Suprapubic skin (tissue), 4 donors: Measurements from ENCODE around the gene OLFM1. TPM values are rescaled to one million over a fixed set of nuclear protein-coding genes. Genes with fewer than 3 reads are reported as not detected.

Source experiments
- DNase-seq, 2 donors: peaks; one replicate each; pipeline ENCODE4 v3.0.0-alpha.2; 2019; ENCODE audit warnings: low spot score in 2 of 2
- H3K27ac ChIP-seq: fragments of 200-600 bp; sonication (generic); one replicate; pipeline ENCODE4 v1.5.1; 2019
- H3K27me3 ChIP-seq: fragments of 200-600 bp; sonication (generic); one replicate; pipeline ENCODE4 v1.5.1; 2019
- H3K36me3 ChIP-seq: fragments of 200-600 bp; sonication (generic); one replicate; pipeline ENCODE4 v1.5.1; 2019
- H3K4me1 ChIP-seq: fragments of 200-600 bp; sonication (generic); one replicate; pipeline ENCODE4 v1.5.1; 2019
- H3K4me3 ChIP-seq: fragments of 200-600 bp; sonication (generic); one replicate; pipeline ENCODE4 v1.5.1; 2019; ENCODE audit warnings: mild to moderate bottlenecking
- H3K9me3 ChIP-seq: fragments of 200-600 bp; sonication (generic); one replicate; pipeline ENCODE4 v1.5.1; 2019
- CTCF ChIP-seq, 2 donors: fragments of 200-600 bp in 1 of 2; fragments of 450-650 bp in 1 of 2; sonication (generic) in 1 of 2; IDR thresholded peaks; one replicate each; pipeline ENCODE4 v1.5.1; 2016 to 2019; ENCODE audit warnings: antibody characterized with exemption in 2 of 2, mild to moderate bottlenecking in 1 of 2, moderate library complexity in 1 of 2
- EP300 ChIP-seq: sonication (generic); formaldehyde crosslinking; IDR thresholded peaks from one replicate; pipeline ENCODE4 v1.6.1; 2017; ENCODE audit warnings: antibody characterized with exemption
- POLR2A ChIP-seq, 2 donors: fragments of 450-650 bp; IDR thresholded peaks; one replicate each; pipeline ENCODE4 v1.6.1; 2017; ENCODE audit warnings: antibody characterized with exemption in 2 of 2, mild to moderate bottlenecking in 2 of 2, moderate library complexity in 2 of 2
- POLR2AphosphoS5 ChIP-seq, 3 donors: sonication (generic); formaldehyde crosslinking; IDR thresholded peaks; one replicate each; pipeline ENCODE4 v1.6.1; 2017; ENCODE audit warnings: antibody characterized with exemption in 3 of 3
- WGBS: methylation state at CpG from one replicate; pipeline ENCODE4 v1.1.5; 2018; 5-methylcytosine and 5-hydroxymethylcytosine counted together
- total RNA-seq, 4 donors: library from RNA; depleted of rRNA; stranded (reverse); fragments of >200 nt; gene quantifications; one replicate each; pipeline ENCODE4 v1.1.0, GENCODE V29; 2016

Gene OLFM1
- total RNA-seq, 4 donors from 2014 or later: 4.0 to 15.4 (median 11.7) TPM

DNA sequence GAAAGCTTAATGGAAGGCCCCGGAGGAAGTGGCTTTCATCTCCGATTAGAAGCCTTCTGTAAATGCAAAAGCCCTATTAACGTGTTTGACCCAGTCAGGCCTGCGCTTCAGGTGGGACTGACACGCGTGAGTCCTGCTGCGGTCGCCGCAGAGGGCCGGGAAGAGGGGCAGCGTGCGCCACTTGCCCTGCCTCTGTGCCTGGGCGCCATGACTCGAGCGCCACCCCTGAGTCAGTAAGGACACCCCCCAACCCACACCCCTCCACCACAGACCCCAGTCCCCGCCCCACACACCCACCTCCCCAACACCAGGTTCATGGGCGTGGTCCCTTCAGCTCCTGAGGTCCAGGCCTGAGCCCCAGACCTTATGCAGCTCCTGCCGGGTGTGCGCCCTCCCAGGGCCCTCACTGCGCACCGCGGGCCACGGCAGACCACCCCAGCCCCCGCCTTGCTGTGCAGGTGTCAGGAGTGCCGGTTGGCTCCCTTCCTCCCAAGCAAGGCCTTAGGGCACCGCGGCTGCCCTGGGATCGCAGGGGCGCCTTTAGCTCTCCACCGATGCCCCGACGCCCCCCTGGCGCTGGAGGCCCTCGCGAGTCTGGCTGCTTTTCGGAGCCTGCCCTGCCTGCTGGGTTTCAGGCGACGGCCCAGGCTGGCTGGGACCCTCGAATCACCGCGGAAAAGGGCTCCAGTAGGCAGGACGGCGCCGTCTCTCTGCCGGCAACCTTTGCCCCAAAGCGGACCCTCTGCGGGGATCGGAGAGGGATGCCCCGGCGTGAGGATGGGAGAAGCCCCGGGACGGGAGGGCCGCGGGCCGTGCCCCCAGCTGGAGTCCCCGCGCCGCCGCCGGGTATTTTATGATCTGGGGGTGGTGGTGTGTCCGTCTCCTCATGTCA lies 625 bp upstream of the OLFM1 start:
- Histone ChIP-seq H3K4me1 (peaks cover 41% of the 10 kb centered on the region), H3K4me3 (peak overlapping the region; percentile 50), H3K27me3 (peaks cover 52% of the 10 kb centered on the region), H3K9me3 (no peaks in the 10 kb centered on the region), H3K27ac (no peak overlapping the region), H3K36me3 (no peaks in the 10 kb centered on the region)
- 12% methylated on average over 10 of the region's 61 CpGs for WGBS
- no peak for DNase-seq
- TF ChIP-seq EP300 (no peak), CTCF (IDR thresholded peaks at IDR 0.05) (no peak), POLR2A (IDR thresholded peaks at IDR 0.05) (no peak), POLR2AphosphoS5 (IDR thresholded peaks at IDR 0.05) (no peak)

DNA sequence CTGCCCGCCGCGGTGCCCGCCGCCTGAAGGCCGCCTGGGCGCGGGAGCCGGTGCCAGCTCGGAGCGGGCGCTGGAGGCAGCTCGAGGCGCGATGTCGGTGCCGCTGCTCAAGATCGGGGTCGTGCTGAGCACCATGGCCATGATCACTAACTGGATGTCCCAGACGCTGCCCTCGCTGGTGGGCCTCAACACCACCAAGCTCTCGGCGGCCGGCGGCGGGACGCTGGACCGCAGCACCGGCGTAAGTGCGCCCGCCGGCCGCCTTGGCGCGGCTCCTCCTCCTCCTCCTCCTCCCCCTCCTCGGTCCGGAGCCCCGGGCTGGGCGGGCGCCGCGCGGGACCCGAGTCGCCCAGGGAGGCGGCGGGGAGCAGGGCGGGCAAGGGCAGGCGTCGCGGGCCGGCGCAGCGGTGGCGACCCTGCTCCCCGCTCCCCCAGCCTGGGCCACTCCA lies 455 bp downstream of the OLFM1 start:
- H3K27me3 ChIP-seq: peaks cover 52% of the 10 kb centered on the region
- H3K4me1 ChIP-seq: peaks cover 41% of the 10 kb centered on the region
- TF ChIP-seq POLR2AphosphoS5 (IDR thresholded peaks at IDR 0.05) (no peak), POLR2A (IDR thresholded peaks at IDR 0.05) (no peak), CTCF (IDR thresholded peaks at IDR 0.05) (no peak), EP300 (no peak)
- WGBS: 0% methylated on average over 6 of the region's 57 CpGs
- no peaks in the 10 kb centered on the region for H3K9me3 ChIP-seq
- DNase-seq: no peak
- H3K36me3 ChIP-seq: no peaks in the 10 kb centered on the region
- no peak overlapping the region for H3K27ac ChIP-seq
- H3K4me3 ChIP-seq: peak overlapping the region; percentile 50

- Histone ChIP-seq H3K9me3 (no peaks in the 10 kb centered on the region), H3K4me1 (peaks cover 36% of the 10 kb centered on the region), H3K36me3 (no peaks in the 10 kb centered on the region), H3K27ac (no peak overlapping the region), H3K27me3 (peaks cover 46% of the 10 kb centered on the region), H3K4me3 (peak overlapping the region; percentile 50)
- WGBS: 3% methylated on average over 17 of the region's 45 CpGs
- no peak for DNase-seq
- TF ChIP-seq POLR2AphosphoS5 (IDR thresholded peaks at IDR 0.05) (no peak), POLR2A (IDR thresholded peaks at IDR 0.05) (no peak), CTCF (IDR thresholded peaks at IDR 0.05) (no peak), EP300 (no peak)
Observed at GRCh38 chr9:135088348-135088978, 995 bp downstream of the OLFM1 start.

- 39% methylated on average over 26 of the region's 35 CpGs for WGBS
- no peak for DNase-seq
- TF ChIP-seq EP300 (no peak), POLR2A (IDR thresholded peaks at IDR 0.05) (no peak), POLR2AphosphoS5 (IDR thresholded peaks at IDR 0.05) (no peak), CTCF (IDR thresholded peaks at IDR 0.05) (no peak)
- Histone ChIP-seq H3K27me3 (peaks cover 43% of the 10 kb centered on the region), H3K9me3 (no peaks in the 10 kb centered on the region), H3K4me3 (peak overlapping the region; percentile 50), H3K36me3 (no peaks in the 10 kb centered on the region), H3K27ac (no peak overlapping the region), H3K4me1 (peaks cover 28% of the 10 kb centered on the region)
Observed at GRCh38 chr9:135088979-135089847, 1.7 kb downstream of the OLFM1 start.
